Measurements from ENCODE around the gene MYO19.

GRCh38 chr17:36485805-36486203, 48.9 kb downstream of the MYO19 start:
- TF ChIP-seq EZH2 (IDR thresholded peaks at IDR 0.05): no peak
- no peak for TF ChIP-seq POLR2AphosphoS5 (IDR thresholded peaks at IDR 0.05; ENCODE audit: low read depth, low read length)
- no peak for TF ChIP-seq POLR2A (IDR thresholded peaks at IDR 0.05; ENCODE audit: borderline replicate concordance, extremely low read depth, insufficient read depth, insufficient read length)
- TF ChIP-seq, protein P1, sequence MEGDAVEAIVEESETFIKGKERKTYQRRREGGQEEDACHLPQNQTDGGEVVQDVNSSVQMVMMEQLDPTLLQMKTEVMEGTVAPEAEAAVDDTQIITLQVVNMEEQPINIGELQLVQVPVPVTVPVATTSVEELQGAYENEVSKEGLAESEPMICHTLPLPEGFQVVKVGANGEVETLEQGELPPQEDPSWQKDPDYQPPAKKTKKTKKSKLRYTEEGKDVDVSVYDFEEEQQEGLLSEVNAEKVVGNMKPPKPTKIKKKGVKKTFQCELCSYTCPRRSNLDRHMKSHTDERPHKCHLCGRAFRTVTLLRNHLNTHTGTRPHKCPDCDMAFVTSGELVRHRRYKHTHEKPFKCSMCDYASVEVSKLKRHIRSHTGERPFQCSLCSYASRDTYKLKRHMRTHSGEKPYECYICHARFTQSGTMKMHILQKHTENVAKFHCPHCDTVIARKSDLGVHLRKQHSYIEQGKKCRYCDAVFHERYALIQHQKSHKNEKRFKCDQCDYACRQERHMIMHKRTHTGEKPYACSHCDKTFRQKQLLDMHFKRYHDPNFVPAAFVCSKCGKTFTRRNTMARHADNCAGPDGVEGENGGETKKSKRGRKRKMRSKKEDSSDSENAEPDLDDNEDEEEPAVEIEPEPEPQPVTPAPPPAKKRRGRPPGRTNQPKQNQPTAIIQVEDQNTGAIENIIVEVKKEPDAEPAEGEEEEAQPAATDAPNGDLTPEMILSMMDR (IDR thresholded peaks at IDR 0.05 in 2 of 3, conservative IDR thresholded peaks at IDR 0.05 in 1 of 3; ENCODE audit: borderline replicate concordance in 1 of 3, insufficient read depth in 1 of 3, low read depth in 2 of 3, low read length in 2 of 3): no peak
- no peak for TF ChIP-seq SRF (IDR thresholded peaks at IDR 0.05; ENCODE audit: low read depth)
- no peak for TF ChIP-seq FOSL1 (IDR thresholded peaks at IDR 0.05; ENCODE audit: low read depth)
- TF ChIP-seq ZNF274 (IDR thresholded peaks at IDR 0.05; ENCODE audit: low read depth, low read length): no peak
- no peak for TF ChIP-seq SP1 (IDR thresholded peaks at IDR 0.05; ENCODE audit: low read depth)
- no peak for TF ChIP-seq JUND (IDR thresholded peaks at IDR 0.05)
- no peak for TF ChIP-seq YY1 (IDR thresholded peaks at IDR 0.05; ENCODE audit: extremely low read depth, insufficient replicate concordance, low read depth, low read length)
- no peak for TF ChIP-seq MAX (IDR thresholded peaks at IDR 0.05)
- no peak for TF ChIP-seq SIN3A (IDR thresholded peaks at IDR 0.05; ENCODE audit: low read depth)
- TF ChIP-seq REST (IDR thresholded peaks at IDR 0.05; ENCODE audit: low read depth): no peak

Measured in HCT116 (cell line).